HG03175 (cell line): ENCODE data around the gene ERAP2.

Experiments used
- ATAC-seq: cut with Tn5 transposase; IDR thresholded peaks from one replicate; pipeline ENCODE4 v1.9.1; 2021; ENCODE audit warnings: mild to moderate bottlenecking, moderate library complexity; ENCODE audit not compliant: unreplicated experiment

Gene ERAP2

DNA sequence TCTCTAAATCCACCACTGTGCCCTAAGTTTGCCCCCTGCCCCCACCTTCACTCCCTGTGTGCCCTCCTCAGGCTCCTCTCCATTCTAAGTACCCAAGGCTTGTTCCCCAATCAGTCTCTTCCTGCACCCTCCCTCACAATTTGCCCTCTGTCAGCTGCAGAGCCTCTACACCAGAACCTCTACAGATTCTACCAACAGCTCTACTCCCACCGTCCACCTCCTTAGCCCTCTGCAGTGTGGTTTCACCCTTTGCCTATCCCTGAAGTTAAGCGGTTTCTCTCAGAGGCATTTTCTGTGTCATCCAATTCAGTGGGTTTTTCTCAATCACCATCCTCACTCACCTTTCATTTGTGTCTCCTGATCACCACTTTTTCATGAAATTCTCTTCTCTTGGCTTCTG, 13.2 kb upstream of the ERAP2 start:
- ATAC-seq = no peak

DNA sequence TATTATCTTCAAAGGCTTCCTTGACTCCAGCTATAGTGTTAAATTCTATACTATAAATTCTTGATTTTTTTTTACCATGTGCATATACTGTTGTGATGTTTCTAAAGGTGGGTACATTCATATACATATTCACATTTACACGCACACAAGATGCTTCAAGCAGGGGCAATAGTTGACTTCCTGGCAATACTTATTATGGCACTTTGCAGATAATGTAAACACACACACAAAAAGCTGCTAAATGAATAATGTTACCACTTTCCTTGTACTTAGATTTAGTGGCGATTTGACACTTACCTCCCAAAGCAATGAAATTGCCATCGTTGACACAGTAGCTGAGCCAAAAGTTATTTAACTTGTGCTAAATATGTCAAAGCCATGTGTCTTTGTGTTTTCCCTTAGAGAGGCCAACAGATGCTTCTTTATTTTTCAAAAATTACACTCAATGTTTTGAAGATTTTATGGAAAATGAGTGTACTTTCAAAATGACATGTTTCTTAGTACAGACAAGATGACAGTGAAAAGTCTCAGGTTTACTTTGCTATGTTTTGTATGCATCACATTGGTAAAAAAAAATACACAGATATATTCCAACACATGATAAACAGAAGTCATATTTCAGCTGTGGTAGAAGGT, 12.2 kb upstream of the ERAP2 start:
- ATAC-seq = no peak

- no peak for ATAC-seq
These were observed 11.3 kb upstream of the ERAP2 start for GRCh38 chr5:96864922-96865530.

GRCh38 chr5:96868603-96869371, 7.5 kb upstream of the ERAP2 start:
- ATAC-seq = peak; percentile 78

DNA sequence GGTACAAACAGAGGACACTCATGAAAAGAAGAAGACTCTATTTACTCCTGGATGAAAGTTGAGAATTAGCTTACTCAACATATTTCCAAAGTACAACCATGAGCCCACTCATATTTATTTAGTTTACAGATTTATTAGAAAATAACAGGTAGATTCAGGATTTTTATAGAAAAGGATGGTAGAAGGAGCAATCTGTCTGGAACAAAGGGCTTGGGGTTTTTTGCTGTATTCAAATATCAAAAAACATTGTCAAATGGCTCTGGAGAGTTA, 7.0 kb upstream of the ERAP2 start:
- no peak for ATAC-seq

DNA sequence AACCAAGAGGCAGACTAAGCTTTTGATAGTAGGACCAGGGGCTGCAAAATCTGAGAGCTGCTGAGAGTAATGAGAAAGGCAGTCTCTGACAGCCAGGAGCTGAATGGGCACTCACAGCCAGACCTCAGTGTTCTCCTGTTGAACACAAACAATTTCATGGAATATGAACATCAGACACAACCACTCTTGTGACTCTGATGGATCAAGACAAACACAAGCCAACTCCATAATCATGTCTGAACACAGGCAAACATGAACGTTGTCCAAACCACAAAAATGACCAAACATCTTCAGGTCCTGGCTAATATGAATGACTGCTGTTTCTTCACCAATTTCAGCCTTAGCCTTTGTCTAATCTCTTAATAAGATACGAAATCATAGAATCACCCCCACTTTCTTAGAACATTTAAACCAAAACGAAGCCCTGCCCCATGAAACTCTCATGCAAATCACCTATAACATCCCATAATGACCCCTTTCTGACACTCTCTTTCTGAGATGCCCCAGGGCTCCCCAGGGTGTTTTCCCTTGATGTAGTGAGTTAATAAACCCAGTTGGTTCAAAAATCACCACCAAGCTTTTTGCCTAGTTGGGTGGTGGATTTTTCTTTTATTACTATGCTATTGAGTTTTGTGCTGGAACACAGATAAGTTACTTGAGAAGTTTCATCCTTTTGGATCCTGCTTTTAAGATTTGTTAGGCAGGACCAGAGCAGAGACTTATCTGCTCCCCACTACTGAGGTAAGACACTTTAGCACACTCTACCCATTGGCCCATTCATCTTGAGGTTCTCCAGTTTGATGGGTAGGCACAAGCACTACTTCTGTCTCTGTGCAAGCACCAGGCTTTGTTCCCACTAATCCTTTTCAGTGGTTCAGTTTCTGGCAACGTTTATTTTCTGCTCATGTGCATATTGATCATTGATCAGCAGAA, 5.9 kb upstream of the ERAP2 start:
- peak; percentile 83 for ATAC-seq

- no peak for ATAC-seq
These were observed 5.3 kb upstream of the ERAP2 start for GRCh38 chr5:96871027-96871399.

- ATAC-seq = no peak
These were observed 4.6 kb upstream of the ERAP2 start for GRCh38 chr5:96871686-96872085.

DNA sequence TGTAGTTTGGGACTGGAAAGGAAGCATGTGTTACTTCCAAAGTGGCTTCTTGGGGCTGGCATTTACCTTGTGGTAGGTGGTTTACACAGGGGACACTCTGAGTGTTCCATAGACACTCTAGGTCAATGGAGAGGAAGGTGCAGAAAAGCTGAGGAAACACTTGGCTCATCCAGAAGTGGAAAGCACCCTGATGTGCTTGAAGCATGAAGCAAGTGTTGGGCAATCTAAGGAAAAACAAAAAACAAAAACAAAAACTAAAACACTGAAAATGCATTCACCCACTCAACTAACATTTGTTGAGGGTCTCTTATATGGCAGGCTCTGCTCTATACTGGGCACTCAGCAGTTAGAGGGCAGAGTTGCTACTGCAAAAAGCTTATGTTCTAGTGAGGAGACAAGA, 2.9 kb upstream of the ERAP2 start:
- ATAC-seq = no peak

DNA sequence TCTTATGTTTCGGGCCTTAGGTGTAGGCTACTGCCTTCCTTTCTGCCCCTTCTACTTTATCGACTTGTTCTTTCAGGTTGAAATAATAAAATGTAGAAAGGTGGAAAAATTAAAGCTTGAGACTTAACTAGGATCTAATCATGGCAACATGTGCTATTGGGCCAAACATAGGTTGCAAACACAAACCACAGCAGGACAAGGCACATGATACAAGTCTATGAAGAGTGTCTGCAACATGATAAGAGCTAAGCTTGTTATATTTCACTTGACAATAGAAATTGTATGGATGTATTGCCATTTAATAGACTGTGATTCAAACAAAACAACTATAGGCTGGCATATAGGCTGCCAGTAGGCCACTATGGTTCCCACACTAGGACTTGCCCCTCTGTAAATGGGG, 1.7 kb upstream of the ERAP2 start:
- no peak for ATAC-seq

- no peak for ATAC-seq
These were observed 459 bp upstream of the ERAP2 start for GRCh38 chr5:96875791-96876291.

GRCh38 chr5:96876977-96877469, 723 bp downstream of the ERAP2 start:
- peak; percentile 18 for ATAC-seq

DNA sequence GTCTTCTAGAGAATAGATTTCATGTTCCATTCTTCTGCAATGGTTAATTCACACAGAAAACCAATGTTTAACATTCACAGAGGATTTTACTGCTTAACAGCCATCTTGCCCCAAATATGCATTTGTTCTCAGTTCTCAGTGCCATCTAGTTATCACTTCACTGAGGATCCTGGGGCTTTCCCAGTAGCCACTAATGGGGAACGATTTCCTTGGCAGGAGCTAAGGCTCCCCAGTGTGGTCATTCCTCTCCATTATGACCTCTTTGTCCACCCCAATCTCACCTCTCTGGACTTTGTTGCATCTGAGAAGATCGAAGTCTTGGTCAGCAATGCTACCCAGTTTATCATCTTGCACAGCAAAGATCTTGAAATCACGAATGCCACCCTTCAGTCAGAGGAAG, 3.4 kb downstream of the ERAP2 start:
- ATAC-seq = no peak

DNA sequence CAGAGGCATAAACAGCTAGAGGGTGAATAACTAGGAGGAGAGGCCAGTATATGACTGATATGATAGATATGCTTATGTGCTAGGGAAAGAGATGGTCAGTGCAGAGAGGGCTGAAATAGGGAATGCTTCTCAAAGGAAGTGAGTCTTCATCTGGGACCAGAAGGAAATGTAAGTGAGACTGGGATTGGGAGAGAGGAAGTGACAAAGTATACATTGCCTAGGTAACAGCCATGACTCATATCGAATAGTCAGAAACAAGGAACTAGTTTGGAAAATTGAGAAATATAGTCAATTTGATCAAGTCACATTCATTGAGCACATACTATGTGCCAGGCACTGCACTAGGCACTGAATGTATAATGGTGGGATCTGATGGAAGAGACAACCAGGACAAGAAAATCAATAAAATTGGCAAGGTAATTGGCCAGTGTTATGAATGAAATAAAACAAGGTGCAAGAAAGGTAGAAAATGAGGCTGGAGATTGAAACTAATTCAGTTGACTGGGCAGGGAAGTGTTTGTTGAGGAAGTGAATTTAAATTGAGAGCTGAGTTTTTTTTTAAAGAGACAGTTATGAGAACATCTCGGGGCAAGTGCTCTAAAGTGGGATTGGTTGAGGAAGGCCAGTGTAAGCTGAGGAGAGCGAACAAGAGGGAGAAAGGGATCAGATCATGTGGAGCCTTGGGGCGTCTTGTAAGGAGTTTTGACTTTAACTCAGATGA, 4.3 kb downstream of the ERAP2 start:
- ATAC-seq = no peak

DNA sequence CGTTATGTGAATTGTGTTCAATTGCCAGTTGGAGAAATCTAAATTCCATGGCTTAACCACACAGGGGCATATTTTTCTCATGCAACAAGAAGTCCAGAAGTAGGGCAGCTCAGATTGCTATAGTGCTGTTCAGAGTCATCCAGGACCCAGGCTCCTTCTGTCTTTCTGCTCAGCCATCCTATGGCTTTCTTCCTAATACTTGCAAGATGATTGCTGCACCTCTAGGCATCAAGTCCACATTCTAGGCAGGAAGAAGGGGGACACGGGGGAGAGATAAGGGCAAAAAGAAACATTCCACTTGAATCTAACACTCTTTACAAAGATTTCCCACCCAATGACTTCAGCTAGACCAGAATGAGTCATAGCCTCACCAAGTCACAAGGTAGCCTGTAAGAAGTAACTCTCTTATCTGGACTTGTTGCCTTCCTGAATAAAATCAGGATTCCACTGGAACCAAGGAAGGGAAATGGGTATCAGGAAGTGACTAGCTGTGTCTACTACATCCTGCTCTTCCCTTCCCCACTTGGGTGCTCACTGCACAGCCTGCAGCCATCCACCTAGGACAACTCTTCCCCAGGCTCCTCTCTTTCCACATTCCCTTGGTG, 5.3 kb downstream of the ERAP2 start:
- no peak for ATAC-seq

- ATAC-seq = no peak
These were observed 7.6 kb downstream of the ERAP2 start for GRCh38 chr5:96883871-96884270.

- ATAC-seq = no peak
These were observed 8.7 kb downstream of the ERAP2 start for GRCh38 chr5:96884995-96885394.

GRCh38 chr5:96885518-96886338, 9.4 kb downstream of the ERAP2 start:
- peak; percentile 95 for ATAC-seq

DNA sequence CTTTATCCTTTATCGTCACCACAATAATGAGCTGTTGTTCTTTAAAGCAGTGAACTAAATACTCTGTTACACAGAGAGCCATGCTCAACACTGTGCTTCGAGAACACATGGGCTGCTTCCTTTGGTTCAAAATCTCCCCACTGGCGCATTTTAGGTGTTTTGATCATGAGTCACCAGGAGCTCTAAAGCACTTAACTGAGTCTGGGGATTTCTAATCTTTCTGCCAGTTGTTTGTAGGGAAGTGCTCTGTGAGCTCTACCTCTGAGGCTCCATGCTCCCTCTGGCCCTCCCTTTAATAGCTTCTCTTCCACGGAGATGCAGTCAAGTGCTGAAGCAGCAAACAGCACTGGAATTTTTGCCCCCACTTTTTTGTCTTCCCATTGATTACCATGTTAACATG, 17.0 kb downstream of the ERAP2 start:
- ATAC-seq = no peak
